Neuronal stem cell (in vitro differentiated cells): ENCODE data around the gene SSBP2.
"Not testable (repeated sequence)": the region's sequence is repeated elsewhere in the genome, so short reads cannot be mapped to it uniquely, and the experiment has no call there.

Experiments
- DNase-seq: peaks from one replicate; pipeline ENCODE4 v3.0.0-alpha.2; 2013; ENCODE audit warnings: low spot score
- H2AFZ ChIP-seq: one replicate; pipeline ENCODE4 v1.6.1; 2013; ENCODE audit warnings: mild to moderate bottlenecking, low read length, inconsistent platforms
- H2AK5ac ChIP-seq: 2 replicates; pipeline ENCODE4 v1.6.1; 2013; ENCODE audit warnings: low read depth, mild to moderate bottlenecking, inconsistent platforms, low read length, moderate library complexity, mixed read lengths
- H2BK120ac ChIP-seq: 2 replicates; pipeline ENCODE4 v1.6.1; 2013; ENCODE audit warnings: low read depth, mild to moderate bottlenecking, inconsistent platforms, low read length, moderate library complexity, mixed read lengths
- H2BK12ac ChIP-seq: one replicate; pipeline ENCODE4 v1.6.1; 2013; ENCODE audit warnings: low read length, inconsistent platforms
- H2BK15ac ChIP-seq: 2 replicates; pipeline ENCODE4 v1.6.1; 2013; ENCODE audit warnings: mild to moderate bottlenecking, low read length, inconsistent platforms, mixed read lengths
- H2BK5ac ChIP-seq: one replicate; pipeline ENCODE4 v1.6.1; 2013; ENCODE audit warnings: inconsistent platforms, mild to moderate bottlenecking, low read length, moderate library complexity
- H3K14ac ChIP-seq: one replicate; pipeline ENCODE4 v1.6.1; 2013; ENCODE audit warnings: low read length, inconsistent platforms
- H3K18ac ChIP-seq: 2 replicates; pipeline ENCODE4 v1.6.1; 2013; ENCODE audit warnings: low read length, inconsistent platforms
- H3K23ac ChIP-seq: 2 replicates; pipeline ENCODE4 v1.6.1; 2013; ENCODE audit warnings: low read depth, mild to moderate bottlenecking, mixed read lengths, low read length, inconsistent platforms; ENCODE audit not compliant: poor library complexity
- H3K27ac ChIP-seq: replicated peaks from 3 replicates; pipeline ENCODE4 v1.5.1; 2013; ENCODE audit warnings: low read length, inconsistent platforms
- H3K27me3 ChIP-seq, 3 experiments: 2 replicates each; pipeline ENCODE4 v1.6.1; 2013; ENCODE audit warnings: low read length in 3 of 3, mild to moderate bottlenecking in 2 of 3, inconsistent platforms in 1 of 3, low read depth in 1 of 3, mixed read lengths in 1 of 3, moderate library complexity in 1 of 3; ENCODE audit not compliant: control insufficient read depth in 3 of 3, insufficient read depth in 3 of 3
- H3K36me3 ChIP-seq, 2 donors: replicated peaks in 1 of 2; 2 replicates each; pipeline ENCODE4 v1.6.1; 2013; ENCODE audit warnings: low read length in 2 of 2; ENCODE audit not compliant: control insufficient read depth in 2 of 2, insufficient read depth in 2 of 2
- H3K4ac ChIP-seq: 2 replicates; pipeline ENCODE4 v1.6.1; 2013; ENCODE audit warnings: inconsistent platforms, mild to moderate bottlenecking, low read length, moderate library complexity
- H3K4me1 ChIP-seq, 2 donors: 1 replicate in 1 of 2; 2 replicates in 1 of 2; pipeline ENCODE4 v1.6.1; 2013; ENCODE audit warnings: low read length in 2 of 2, low read depth in 1 of 2; ENCODE audit not compliant: control insufficient read depth in 2 of 2, insufficient read depth in 1 of 2
- H3K4me2 ChIP-seq: one replicate; pipeline ENCODE4 v1.6.1; 2013; ENCODE audit warnings: mild to moderate bottlenecking, low read length, inconsistent platforms; ENCODE audit not compliant: insufficient read depth, poor library complexity, severe bottlenecking
- H3K4me3 ChIP-seq, 2 donors: 2 replicates each; pipeline ENCODE4 v1.5.1; 2013; ENCODE audit warnings: low read length in 2 of 2, mild to moderate bottlenecking in 2 of 2, inconsistent platforms in 1 of 2, moderate library complexity in 1 of 2
- H3K79me1 ChIP-seq: one replicate; pipeline ENCODE4 v1.6.1; 2013; ENCODE audit warnings: low read depth, mild to moderate bottlenecking, inconsistent platforms, low read length, moderate library complexity
- H3K9ac ChIP-seq: one replicate; pipeline ENCODE4 v1.6.1; 2013; ENCODE audit warnings: mild to moderate bottlenecking, low read depth, low read length, inconsistent platforms; ENCODE audit not compliant: poor library complexity
- H3K9me3 ChIP-seq, 2 donors: replicated peaks in 1 of 2; 2 replicates each; pipeline versions ENCODE3 to v1.6.1; 2013; ENCODE audit warnings: low read length in 2 of 2, mild to moderate bottlenecking in 2 of 2, inconsistent platforms in 1 of 2, low read depth in 1 of 2, mixed read lengths in 1 of 2, moderate library complexity in 1 of 2; ENCODE audit not compliant: control insufficient read depth in 2 of 2, insufficient read depth in 1 of 2
- H4K8ac ChIP-seq: one replicate; pipeline ENCODE4 v1.6.1; 2013; ENCODE audit warnings: low read depth, mild to moderate bottlenecking, inconsistent platforms, low read length, moderate library complexity
- H4K91ac ChIP-seq: one replicate; pipeline ENCODE4 v1.6.1; 2013; ENCODE audit warnings: low read length, low read depth, mild to moderate bottlenecking, inconsistent platforms; ENCODE audit not compliant: poor library complexity
- WGBS, 2 donors: extraction: QIAGEN DNeasy Blood & Tissue Kit; methylation state at CpG; one replicate each; pipeline ENCODE4 v1.1.7; 2013; ENCODE audit warnings: missing lambda C conversion rate in 2 of 2, mixed read lengths in 1 of 2; ENCODE audit not compliant: insufficient read length in 2 of 2, insufficient replicate concordance in 1 of 2; ENCODE audit errors: extremely low coverage in 2 of 2; 5-methylcytosine and 5-hydroxymethylcytosine counted together

SSBP2 gene

GRCh38 chr5:81506378-81506777 is 244.5 kb downstream of the SSBP2 start:
- no peak overlapping the region for H3K27ac ChIP-seq

GRCh38 chr5:81505672-81506071 is 245.2 kb downstream of the SSBP2 start:
- no peak overlapping the region for H3K4me3 ChIP-seq
- no peak overlapping the region for H4K91ac ChIP-seq
- H3K79me1 ChIP-seq = no peaks in the 10 kb centered on the region
- peaks cover 0 to 22% of the 10 kb centered on the region in 2 donors for H3K36me3 ChIP-seq
- no peak overlapping the region for H2BK5ac ChIP-seq
- no peak overlapping the region for H2BK120ac ChIP-seq
- peaks cover 0 to 2% of the 10 kb centered on the region in 2 donors for H3K4me1 ChIP-seq
- no peak overlapping the region for H3K14ac ChIP-seq
- no peak overlapping the region for H3K9ac ChIP-seq
- no peak for DNase-seq
- H2AK5ac ChIP-seq = no peak overlapping the region
- H3K23ac ChIP-seq = no peak overlapping the region
- H3K27me3 ChIP-seq = no peaks in the 10 kb centered on the region
- no peak overlapping the region for H2BK15ac ChIP-seq
- WGBS, 2 donors = no CpG with 5 or more reads among the region's 1 CpG
- no peak overlapping the region for H4K8ac ChIP-seq
- H3K27ac ChIP-seq = no peak overlapping the region
- H2BK12ac ChIP-seq = no peak overlapping the region
- no peak overlapping the region for H3K4ac ChIP-seq
- H2AFZ ChIP-seq = no peak overlapping the region
- no peak overlapping the region for H3K18ac ChIP-seq
- no peak overlapping the region for H3K4me2 ChIP-seq
- peaks cover 2 to 7% of the 10 kb centered on the region in 2 donors for H3K9me3 ChIP-seq

More at GRCh38 chr5:81506378-81506777, 244.5 kb downstream of the SSBP2 start:
- Histone ChIP-seq H3K23ac (no peak overlapping the region), H3K36me3 (peaks cover 0 to 22% of the 10 kb centered on the region in 2 donors), H2BK15ac (no peak overlapping the region), H3K9me3 (peaks cover 2 to 7% of the 10 kb centered on the region in 2 donors), H3K4ac (no peak overlapping the region), H4K8ac (no peak overlapping the region), H3K27me3 (no peaks in the 10 kb centered on the region), H4K91ac (no peak overlapping the region), H3K79me1 (no peaks in the 10 kb centered on the region), H3K4me3 (no peak overlapping the region), H2AK5ac (no peak overlapping the region), H3K18ac (no peak overlapping the region), H3K9ac (no peak overlapping the region), H2BK12ac (no peak overlapping the region), H2BK120ac (no peak overlapping the region), H3K14ac (no peak overlapping the region), H3K4me2 (no peak overlapping the region), H2BK5ac (no peak overlapping the region), H2AFZ (no peak overlapping the region), H3K4me1 (peaks cover 0 to 2% of the 10 kb centered on the region in 2 donors)
- DNase-seq = no peak
- no CpG with 5 or more reads among the region's 1 CpG for WGBS, 2 donors

GRCh38 chr5:81503602-81504001 is 247.3 kb downstream of the SSBP2 start:
- not testable (repeated sequence) for H3K4me1 ChIP-seq, H2BK5ac ChIP-seq, DNase-seq, H3K27ac ChIP-seq, H4K91ac ChIP-seq, H4K8ac ChIP-seq, H2BK15ac ChIP-seq, H3K4me3 ChIP-seq, H2BK12ac ChIP-seq, H2BK120ac ChIP-seq, H3K4me2 ChIP-seq, H2AK5ac ChIP-seq, H3K9me3 ChIP-seq, H3K27me3 ChIP-seq, H3K18ac ChIP-seq, H3K23ac ChIP-seq, H2AFZ ChIP-seq, H3K14ac ChIP-seq, H3K4ac ChIP-seq, H3K79me1 ChIP-seq, H3K9ac ChIP-seq
- peaks cover 0 to 17% of the 10 kb centered on the region in 2 donors for H3K36me3 ChIP-seq

- no peak overlapping the region for H3K4ac ChIP-seq
- WGBS, 2 donors = no CpG with 5 or more reads among the region's 3 CpGs
- H3K79me1 ChIP-seq = no peaks in the 10 kb centered on the region
- no peak overlapping the region for H2BK15ac ChIP-seq
- H3K4me3 ChIP-seq = no peak overlapping the region
- H3K9me3 ChIP-seq = no peaks in the 10 kb centered on the region
- no peak overlapping the region for H3K27ac ChIP-seq
- H4K8ac ChIP-seq = no peak overlapping the region
- H2BK5ac ChIP-seq = no peak overlapping the region
- H3K18ac ChIP-seq = no peak overlapping the region
- no peak overlapping the region for H2BK12ac ChIP-seq
- H3K23ac ChIP-seq = no peak overlapping the region
- H3K27me3 ChIP-seq = no peaks in the 10 kb centered on the region
- H4K91ac ChIP-seq = no peak overlapping the region
- no peak overlapping the region for H3K14ac ChIP-seq
- no peak overlapping the region for H3K4me2 ChIP-seq
- H2AK5ac ChIP-seq = no peak overlapping the region
- peaks cover 0 to 3% of the 10 kb centered on the region in 2 donors for H3K36me3 ChIP-seq
- H3K9ac ChIP-seq = no peak overlapping the region
- H3K4me1 ChIP-seq = no peaks in the 10 kb centered on the region
- no peak overlapping the region for H2AFZ ChIP-seq
- no peak overlapping the region for H2BK120ac ChIP-seq
- DNase-seq = no peak
Observed at GRCh38 chr5:81495286-81495685, 255.6 kb downstream of the SSBP2 start.
